GM18517 (cell line): ENCODE measurements around the gene KIF3C.
"Not testable (repeated sequence)": the region's sequence is repeated elsewhere in the genome, so short reads cannot be mapped to it uniquely, and the experiment has no call there.

Experiments used
- ATAC-seq: cut with Tn5 transposase; IDR thresholded peaks from one replicate; pipeline ENCODE4 v1.9.1; 2021; ENCODE audit warnings: mild to moderate bottlenecking, moderate library complexity; ENCODE audit not compliant: unreplicated experiment

The KIF3C gene

DNA sequence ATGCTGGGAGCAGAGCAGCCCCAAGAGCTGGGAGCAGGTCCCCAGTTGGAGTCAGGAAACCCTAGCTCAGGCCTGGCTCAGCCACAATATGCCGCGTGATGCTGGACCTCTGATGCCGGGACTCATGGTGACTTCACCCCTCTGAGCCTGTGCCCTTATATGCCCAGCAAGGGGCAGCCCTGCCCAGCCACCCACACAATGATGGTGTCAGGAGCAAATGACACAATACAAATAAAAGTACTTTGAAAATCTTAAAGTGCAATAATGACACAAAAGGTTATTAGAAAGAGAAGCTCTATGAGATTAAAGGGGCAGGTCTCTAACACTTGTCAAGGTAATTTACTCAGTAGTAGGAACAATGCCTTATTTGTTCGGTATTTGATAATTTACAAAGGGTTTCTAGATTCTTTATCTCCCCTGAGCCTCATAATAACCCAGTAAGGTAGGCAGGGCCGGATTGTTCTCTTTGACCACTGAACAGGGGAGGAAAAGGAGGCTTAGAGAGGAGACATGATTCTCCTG, 18.3 kb upstream of the KIF3C start:
- no peak for ATAC-seq

DNA sequence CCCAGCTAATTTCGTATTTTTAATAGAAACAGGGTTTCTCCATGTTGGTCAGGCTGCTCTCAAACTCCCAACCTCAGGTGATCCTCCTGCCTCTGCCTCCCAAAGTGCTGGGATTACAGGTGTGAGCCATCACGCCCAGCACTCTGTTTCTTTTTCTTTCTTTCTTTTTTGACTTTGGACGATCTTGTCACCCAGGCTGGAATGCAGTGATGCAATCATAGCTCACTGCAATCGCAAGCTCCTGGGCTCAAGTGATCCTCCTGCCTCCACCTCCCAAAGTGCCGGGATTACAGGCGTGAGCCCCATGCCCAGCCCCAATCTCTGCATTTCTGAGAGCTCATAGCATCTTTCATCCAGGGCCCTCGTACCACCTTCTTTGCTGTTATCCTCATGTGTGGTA, 17.1 kb upstream of the KIF3C start:
- not testable (repeated sequence) for ATAC-seq

DNA sequence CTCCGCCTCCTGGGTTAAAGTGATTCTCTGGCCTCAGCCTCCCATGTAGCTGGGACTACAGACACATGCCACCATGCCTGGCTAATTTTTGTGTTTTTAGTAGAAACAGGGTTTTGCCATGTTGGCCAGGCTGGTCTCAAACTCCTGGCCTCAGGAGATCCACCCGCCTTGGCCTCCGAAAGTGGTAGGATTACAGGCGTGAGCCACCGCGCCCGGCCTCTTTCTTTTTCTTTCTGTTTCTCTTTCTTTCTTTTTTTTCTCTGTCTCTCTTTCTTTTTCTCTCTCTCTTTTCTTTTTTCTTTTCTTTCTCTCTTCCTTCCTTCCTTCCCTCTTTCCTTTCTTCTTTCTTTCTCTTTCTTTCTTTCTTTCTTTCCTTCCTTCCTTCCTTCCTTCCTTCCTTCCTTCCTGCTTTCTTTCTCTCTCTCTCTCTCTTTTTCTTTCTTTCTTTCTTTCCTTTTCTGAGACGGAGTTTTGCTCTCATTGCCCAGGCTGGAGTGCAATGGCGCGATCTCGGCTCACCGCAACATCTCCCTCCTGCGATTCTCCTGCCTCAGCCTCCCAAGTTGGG, 16.6 kb upstream of the KIF3C start:
- ATAC-seq, result not testable (repeated sequence)

DNA sequence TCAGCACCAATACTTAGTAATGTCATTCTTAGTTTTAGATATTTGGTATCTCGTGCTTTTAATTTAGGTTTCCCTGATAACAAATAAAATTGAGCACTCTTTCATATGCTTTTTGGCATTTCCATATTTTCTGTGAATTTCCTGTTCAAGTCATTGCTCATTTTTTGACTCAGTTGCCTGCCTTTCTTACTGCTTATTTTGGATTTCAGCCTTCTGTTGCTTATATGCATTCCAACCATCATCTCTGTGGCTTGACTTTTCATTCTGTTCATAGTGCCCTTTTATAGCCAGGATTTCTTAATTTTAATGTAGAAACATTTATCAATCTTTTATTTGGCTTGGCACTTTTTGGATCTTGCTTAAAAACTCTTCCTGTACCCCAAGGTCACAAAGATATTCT, 14.5 kb upstream of the KIF3C start:
- ATAC-seq, result no peak

DNA sequence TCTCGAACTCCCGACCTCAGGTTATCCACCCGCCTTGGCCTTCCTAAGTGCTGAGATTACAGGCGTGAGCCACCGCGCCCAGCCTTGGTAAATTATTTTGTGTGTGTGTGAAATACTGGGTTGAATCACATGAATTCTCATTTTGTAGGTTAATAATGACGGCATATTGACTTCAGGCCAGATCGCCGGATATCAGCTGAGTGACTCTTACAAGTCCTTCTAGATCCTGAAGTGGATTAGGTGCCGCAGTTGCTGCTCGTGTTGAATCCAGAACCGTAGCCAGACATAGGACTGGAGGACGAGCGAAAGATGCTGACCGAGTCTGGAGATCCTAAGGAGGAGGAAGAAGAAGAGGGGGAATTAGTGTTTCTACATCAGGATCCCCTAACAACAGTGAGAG, 12.2 kb upstream of the KIF3C start:
- no peak for ATAC-seq

DNA sequence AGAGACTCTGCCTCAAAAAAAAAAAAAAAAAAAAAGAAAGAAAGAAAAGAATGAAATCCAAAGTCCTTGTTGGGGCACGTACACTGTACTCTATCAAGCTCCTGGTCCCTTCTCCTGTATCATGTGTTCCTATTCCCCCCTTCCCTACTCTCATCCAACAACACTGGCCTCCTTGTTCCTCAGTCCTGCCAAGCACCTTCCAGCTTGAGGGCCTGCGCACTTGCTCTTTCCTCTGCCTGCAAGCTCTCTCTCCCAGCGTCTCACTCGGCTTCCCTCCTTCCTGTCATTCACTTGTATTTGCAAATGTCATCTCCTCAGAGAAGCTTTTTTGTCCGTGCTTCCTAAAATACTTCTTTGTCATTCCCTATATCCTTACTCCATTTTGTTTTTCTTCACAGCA, 10.8 kb upstream of the KIF3C start:
- ATAC-seq, result no peak

DNA sequence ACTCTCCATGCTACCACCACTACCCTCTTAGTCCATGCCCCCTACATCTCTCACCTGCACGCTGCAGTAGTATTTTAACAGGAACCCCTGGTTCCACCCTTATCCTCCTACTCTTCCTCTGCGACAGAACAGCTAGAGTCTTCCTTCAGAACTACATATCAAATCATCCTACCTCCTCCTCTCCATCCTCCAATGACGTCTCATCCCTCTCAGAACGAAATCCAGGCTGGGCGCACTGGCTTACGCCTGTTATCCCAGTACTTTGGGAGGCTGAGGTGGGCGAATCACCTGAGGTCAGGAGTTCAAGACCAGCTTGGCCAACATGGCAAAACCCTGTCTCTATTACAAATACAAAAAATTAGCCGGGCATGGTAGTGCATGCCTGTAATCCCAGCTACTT, 10.3 kb upstream of the KIF3C start:
- no peak for ATAC-seq

DNA sequence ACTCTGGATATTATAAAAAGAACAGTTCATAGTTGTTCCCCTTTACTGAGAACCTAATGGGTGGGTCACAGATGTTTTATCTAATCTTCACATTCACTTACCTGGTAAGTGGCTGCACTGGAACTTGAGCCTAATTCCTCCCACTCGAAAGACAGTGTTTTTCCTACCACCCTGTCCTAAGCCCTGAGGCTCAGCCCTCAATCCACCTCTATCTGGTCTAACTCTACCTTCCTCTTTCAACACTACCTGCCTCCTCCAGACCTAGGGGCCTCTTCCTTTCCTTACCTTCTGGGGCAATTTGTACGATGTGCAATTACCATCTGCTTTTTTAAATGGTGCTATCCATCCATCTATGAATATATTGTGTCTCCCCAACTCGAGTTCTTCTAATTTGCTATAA, 9.7 kb upstream of the KIF3C start:
- ATAC-seq, result no peak

DNA sequence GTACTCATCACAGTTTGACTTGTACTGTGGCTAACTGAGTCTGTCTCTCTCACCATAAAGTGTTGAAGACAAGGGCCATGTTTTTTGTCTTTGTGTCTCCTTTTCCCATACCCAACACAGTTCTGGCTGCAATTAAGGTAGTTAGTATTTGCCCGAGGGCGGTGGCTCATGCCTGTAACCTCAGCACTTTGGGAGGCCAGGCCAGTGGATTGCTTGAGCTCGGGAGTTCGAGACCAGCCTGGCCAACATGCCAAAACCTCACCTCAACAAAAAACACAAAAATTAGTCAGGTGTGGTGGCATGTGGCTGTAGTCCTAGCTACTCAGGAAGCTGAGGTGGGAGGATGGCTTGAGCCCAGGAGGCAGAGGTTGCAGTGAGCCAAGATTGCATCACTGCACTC, 6.9 kb upstream of the KIF3C start:
- no peak for ATAC-seq

DNA sequence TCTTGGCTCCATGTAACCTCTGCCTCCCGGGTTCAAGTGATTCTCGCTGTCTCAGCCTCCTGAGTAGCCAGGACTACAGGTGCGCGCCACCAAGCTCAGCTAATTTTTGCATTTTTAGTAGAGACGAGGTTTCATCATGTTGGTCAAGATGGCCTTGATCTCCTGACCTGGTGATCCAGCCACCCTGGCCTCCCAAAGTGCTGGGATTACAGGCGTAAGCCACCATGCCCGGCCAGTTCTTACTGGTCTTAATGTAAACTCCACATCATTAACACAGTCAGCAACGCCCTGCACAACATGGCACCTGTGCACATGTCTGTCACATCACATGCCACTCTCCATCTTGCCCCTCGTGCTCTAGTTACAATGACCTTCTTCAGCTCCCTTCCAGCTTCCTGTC, 5.8 kb upstream of the KIF3C start:
- ATAC-seq, result no peak

DNA sequence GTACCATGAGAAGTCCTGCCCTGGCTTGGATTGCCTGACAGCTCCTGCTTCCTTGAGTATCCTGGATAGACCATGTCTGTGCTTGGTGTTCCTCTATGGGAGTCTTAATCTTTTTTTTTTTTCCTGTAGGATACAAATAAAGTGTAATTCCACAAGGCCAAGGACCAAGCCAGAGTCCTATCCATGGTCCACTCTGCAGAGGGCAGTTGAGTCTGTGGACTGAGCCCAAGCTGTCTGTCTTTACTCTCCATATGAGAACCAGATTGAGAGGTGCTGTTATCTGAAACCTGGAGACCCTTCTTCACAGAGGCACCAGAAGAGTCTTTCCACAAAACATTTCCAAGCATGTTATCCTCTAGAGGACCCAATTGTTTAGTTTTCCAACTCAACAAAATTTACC, 1.4 kb upstream of the KIF3C start:
- no peak for ATAC-seq

DNA sequence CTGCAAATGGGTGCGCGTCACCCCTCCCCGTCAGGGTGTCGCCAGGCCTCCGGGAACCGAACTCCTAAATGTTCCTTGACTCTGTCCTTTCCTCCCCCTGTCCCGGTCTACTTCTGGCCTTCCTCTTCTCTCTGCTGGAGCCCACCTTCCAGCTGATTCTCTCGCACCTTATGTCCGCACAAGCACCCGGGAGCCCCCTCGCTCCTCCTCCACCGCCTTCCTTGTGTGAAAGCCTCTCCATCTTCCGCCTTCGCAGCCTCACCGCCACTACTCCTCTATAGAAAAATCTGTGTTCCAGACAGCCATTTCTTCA, 627 bp upstream of the KIF3C start:
- ATAC-seq, result no peak

DNA sequence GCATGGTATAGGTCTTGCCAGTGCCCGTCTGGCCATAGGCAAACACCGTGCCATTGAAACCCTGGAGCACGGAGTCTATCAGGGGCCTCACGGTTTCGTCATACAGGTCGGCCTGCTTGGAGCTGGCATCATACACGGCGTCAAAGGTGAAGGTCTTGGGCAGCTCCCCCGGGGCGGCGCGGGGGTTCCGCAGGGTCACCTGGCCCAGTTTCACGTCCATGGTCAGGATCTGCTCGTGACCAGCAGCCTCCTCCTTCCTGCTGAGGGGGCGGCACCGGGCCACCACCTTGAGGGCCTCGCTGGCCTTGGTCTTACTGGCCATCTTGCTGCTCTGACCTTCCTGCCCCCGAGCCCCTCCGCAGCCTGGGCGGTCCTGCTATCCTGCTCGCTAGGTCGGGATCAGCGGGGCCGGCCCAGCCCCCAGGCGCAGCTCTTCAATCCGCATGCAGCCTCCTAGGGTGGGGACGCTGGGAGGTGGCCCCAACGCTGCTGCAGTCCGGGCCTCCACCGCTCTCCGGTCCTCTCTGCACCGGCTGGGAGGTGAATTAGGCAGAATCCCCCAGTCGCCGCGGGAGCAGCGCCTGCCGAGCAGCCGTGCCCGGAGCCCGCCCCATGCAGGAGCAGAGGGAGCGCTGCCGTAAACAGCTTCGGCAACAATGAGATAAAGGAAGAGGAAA, 563 bp downstream of the KIF3C start:
- ATAC-seq, result no peak

DNA sequence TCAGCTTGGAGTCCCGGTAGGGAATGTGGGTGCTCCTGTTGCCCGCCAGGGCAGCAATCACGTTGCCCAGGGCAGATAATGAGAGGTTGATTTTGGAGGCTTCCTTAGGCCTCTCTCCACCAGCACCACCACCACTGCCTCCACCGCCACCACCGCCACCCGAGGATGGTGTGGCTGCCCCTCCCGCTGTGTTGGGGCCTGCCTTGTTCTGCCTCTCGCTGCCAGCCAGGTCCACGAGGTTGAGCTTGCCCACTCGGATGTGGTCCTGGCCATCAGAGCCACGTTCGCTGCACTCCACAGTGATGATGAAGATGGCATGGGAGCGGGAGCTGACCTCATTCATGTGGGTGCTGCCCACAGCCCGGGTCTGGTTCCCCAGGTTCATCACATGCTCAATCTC, 1.3 kb downstream of the KIF3C start:
- no peak for ATAC-seq

DNA sequence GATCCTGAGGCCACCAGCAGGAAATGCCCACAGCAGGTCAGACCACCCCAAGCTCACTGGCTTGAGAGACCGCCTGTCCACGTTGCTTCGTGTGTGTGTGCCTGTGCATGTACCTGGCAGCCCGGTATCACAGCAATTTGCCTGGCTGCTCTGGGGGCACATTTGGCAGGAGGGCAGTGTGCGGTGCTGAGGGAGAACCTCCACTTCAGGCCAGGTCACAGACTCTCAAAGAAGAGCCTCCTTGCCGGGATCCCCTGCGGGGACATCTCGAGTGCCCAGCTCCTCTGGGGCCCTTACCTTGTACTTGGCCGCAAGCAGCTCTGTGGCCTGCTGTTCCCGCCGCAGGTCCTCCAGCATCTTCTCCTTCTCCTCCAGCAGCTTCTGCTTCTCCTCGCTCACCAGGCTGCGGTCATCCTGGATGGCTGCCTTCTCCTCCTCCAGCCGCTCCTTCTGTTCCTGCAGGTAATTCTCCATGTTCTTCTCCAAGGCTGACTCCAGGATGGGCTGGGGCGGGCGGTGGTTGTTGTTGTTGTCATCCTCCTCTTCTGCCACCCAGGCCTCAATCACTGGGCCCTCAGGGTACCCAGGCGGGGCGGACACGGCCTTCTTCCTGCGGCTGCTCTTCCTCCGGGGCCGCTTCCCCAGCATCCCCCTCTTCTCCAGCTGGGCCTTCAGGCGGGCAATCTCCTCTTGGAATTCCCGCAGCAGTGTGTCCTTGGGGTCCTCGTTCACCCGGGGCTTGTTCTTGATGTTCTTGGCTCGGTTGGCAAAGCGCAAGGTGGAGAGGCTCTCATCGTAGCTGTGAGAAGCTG, 2.0 kb downstream of the KIF3C start:
- ATAC-seq, result no peak

DNA sequence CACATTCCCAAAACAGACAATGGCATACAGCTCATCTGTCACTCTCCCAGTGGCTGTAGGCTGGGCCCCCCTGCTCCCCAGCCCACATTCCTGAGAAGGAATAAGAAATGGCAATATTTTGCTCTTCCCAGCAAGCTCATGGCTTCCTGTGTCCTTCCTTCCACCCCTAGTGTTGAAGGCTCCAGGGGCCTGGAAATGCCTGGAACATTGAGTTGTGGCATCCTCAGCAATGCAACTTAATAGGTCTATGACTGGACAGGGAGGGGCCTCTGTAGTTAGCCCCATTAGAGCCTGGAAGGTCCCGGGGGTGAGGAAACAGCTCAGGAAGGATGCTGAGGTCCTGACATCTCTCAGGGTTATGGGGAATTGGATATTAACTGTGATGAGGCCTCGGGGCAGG, 3.3 kb downstream of the KIF3C start:
- no peak for ATAC-seq

DNA sequence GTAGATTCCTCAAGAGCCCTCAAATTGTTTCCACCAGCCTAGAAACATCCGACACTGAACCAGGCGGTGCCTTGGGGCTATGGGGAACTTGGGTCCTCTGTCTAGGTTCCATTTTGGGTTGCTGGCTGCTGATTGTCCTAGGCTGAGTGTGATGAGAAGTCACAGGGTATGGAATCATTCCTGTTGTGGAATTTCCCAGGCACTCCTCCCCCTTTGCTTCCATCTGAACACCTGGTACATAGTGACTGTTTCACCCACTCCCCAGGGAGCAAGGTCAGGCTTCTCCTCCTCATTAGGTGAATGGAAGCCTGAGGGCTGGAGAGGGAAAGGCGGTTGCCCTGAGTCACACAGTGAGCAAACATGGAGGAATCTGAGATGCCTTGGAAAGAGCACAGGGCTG, 4.5 kb downstream of the KIF3C start:
- no peak for ATAC-seq

DNA sequence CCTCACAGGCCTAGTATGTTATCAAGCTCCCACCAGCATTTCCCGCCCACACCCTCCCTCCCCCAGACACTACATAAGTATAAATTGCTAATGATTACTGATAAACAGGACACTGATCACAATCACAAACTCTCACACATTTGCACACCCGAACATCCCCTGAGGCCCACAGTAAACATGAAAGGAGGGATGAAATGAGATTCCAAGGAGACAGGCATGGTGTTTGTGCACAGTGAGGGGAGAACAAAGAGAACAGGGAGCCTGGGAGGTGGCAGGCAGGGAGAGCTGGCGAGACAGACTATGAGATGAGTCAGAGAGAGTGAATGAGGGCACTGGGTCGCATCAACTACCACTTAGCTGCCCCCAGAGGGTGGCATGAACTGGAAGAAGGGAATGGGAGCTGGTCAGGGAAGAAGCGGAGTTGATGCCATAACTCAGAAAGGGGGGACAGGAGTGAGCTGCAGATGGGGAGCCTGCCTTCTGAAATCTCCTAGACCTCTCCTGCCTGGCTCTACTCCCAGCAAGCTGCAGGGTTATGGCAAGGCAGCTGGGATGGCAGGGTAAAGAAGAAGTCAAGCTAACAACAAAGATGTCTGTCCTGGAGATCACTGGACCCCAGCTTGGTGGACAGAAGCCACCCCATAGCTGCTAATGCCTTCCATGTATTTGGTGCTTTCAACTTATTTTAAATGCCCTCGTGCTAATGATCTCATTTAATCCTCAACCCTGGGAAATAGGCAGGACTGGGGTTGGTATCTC, 5.1 kb downstream of the KIF3C start:
- no peak for ATAC-seq

DNA sequence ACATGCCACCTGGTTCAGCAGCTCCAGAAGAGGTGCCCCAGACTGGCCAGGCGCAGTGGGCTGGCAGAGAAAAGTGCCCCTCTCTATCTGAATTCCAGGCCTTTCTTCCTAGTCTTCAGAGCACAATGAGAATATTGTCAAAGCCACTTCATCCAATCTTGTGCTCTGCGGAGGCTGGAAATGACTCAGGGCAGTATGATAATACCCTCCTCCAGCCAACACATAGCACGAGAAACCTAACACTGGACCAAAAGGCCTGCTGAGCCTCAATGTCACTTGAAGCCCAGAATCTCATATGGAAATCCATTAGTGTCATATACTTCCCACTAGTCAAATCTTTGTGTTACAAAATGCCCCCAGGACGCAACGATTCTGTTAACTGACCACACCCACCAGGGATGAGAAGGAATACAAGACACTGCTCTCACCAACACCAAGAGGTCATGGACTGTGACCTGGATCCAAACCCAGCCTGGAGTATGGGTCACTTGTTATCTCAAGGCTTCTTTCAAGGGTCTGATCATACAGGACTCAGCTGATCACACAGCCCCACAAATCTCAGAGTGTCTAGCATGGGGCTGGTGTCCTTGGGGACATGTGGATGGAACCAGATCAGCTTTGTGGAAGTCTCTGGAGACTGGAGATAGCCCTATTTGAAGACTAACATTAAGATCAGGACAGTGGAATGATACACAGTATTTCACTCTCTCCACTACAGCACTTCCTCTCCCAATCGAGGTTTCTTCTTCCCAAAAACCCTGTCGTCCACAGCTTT, 10.1 kb downstream of the KIF3C start:
- no peak for ATAC-seq

DNA sequence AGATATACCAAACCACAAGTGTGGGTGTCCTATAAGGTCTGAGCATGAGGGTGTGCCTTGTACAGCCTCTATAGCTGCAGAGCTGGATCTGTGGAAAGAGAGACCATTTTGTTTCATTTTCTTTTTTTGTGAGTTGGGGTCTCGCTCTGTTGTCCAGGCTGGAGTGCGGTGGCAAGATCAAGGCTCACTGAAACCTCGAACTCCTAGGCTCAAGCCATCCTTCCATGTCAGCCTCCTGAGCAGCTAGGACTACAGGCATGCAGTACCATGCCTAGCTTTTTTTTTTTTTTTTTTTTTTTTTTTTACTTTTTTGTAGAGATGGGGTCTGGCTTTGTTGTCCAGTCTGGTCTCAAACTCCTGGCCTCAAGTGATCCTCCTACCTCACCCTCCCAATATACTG, 10.7 kb downstream of the KIF3C start:
- ATAC-seq, result no peak
